Measurements from ENCODE around the gene BANP.

Gene BANP

DNA sequence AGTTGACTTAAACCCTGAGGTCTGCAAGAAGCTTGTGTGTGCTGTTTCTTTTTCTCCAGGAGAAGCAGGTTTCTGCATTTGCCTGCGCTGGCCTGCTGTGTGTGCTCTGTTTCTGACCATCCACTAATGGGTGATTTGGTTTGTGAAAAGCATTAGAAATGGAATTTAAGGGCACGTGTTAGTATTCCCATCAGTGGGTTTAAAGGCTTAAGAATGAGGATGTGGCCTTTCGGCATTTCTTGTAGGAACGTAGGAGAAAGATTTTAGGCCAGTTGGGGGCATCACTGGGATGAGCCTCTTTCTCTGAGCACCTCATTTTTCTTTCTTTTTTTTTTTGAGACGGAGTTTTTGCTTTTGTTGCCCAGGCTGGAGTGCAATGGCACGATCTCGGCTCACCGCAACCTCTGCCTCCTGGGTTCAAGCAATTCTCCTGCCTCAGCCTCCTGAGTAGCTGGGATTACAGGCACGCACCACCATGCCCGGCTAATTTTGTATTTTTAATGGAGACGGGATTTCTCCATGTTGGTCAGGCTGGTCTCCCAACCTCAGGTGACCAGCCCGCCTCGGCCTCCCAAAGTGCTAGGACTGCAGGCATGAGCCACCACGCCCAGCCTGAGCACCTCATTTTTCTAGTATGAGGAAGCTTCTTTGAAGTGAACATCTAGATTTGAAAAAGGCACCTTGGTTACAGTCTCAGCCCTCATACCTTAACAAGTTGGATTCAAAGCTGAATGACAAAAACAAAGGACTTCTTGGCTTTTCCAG lies 110.3 kb downstream of the BANP start:
- H3K27ac ChIP-seq = no peak overlapping the region
- TF ChIP-seq, protein P1, sequence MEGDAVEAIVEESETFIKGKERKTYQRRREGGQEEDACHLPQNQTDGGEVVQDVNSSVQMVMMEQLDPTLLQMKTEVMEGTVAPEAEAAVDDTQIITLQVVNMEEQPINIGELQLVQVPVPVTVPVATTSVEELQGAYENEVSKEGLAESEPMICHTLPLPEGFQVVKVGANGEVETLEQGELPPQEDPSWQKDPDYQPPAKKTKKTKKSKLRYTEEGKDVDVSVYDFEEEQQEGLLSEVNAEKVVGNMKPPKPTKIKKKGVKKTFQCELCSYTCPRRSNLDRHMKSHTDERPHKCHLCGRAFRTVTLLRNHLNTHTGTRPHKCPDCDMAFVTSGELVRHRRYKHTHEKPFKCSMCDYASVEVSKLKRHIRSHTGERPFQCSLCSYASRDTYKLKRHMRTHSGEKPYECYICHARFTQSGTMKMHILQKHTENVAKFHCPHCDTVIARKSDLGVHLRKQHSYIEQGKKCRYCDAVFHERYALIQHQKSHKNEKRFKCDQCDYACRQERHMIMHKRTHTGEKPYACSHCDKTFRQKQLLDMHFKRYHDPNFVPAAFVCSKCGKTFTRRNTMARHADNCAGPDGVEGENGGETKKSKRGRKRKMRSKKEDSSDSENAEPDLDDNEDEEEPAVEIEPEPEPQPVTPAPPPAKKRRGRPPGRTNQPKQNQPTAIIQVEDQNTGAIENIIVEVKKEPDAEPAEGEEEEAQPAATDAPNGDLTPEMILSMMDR (conservative IDR thresholded peaks at IDR 0.05) = no peak

DNA sequence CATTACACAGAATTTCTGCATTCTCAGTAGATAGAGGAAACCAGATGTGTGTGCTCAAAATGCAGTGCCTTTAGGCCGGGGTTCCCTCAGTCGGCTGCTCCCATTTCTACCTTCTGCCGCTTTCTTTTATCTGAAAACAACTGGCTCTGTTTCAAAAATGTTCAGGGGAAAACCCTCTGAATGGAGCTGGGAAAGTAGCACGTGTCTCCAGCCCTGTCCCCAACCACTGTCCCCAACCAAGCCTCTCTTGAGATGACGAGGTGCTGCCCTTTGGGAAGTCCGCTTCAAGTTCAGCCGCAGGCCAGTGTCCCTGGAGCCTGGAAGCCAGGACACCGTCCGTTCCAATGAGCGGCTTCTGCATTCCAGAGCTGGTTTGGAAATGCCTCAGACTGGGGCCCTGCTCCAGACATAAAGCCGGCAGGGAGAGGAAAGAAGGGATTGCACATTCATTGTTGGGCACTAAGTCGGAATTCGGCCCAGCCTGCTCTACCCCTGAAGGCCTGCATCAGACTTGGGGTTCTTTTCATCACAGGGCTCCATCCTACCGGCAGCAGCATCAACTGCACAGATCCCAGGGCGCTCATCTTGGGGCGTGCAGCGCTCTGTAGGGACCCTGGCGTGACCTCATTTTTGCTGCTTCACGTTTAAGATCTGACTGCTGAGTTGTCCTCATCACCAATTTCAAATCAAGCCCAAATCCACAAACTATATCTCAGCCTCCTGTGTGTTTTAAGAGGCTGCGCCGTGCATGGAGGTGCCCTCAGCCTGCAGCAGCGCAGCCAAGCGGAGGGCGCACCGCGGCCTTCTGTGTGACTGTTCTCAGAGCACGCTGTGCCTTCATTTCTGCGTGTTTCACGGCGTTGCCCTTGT lies 111.3 kb downstream of the BANP start:
- TF ChIP-seq, protein P1 (conservative IDR thresholded peaks at IDR 0.05) = no peak
- no peak overlapping the region for H3K27ac ChIP-seq

- TF ChIP-seq, protein P1 (conservative IDR thresholded peaks at IDR 0.05) = no peak
- H3K27ac ChIP-seq = no peak overlapping the region
Measured at GRCh38 chr16:88063211-88063773, 112.1 kb downstream of the BANP start.

DNA sequence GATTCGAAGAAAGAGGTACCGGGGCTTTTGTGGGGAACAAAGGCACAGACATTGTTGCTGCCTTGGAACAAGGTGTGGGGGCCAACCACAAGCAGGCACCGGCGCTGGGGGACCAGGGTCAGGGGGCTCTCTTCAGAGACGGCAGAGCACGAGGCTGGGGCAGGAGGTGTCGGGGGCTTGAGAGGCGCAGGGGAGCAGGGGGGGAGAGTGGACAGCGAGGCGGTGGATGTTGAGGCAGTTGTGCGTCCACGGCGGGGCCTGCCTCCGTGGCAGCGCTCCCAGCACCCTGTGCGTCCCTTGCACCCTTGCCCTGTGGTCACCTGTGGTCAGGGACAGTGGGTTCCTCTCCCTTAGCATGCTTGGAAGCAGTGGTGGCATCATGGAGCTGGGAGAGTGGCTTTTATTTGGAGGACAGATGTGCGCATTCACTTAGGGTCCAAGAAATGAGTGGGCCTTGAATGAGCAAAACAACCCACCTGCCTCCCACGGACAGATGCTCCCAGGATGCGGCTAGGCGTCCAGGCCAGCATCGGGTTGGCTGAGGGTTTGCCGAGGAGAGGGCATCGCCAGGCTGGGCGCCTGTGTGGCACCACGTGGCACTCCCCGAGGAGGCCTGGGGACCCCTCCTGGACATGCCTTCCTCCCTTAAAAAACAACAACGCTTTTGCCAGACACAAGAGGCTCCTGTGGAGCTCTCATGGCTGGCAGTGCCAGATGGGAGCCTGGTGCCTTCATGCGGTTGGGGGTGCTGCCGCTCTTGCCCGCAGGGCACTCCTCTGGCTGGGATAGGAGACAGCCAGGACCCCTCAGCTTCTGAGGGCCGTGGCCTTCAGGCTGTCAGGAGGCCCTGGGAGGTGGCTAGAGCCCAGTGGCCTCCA lies 113.0 kb downstream of the BANP start:
- no peak overlapping the region for H3K27ac ChIP-seq
- TF ChIP-seq, protein P1 (conservative IDR thresholded peaks at IDR 0.05) = no peak

DNA sequence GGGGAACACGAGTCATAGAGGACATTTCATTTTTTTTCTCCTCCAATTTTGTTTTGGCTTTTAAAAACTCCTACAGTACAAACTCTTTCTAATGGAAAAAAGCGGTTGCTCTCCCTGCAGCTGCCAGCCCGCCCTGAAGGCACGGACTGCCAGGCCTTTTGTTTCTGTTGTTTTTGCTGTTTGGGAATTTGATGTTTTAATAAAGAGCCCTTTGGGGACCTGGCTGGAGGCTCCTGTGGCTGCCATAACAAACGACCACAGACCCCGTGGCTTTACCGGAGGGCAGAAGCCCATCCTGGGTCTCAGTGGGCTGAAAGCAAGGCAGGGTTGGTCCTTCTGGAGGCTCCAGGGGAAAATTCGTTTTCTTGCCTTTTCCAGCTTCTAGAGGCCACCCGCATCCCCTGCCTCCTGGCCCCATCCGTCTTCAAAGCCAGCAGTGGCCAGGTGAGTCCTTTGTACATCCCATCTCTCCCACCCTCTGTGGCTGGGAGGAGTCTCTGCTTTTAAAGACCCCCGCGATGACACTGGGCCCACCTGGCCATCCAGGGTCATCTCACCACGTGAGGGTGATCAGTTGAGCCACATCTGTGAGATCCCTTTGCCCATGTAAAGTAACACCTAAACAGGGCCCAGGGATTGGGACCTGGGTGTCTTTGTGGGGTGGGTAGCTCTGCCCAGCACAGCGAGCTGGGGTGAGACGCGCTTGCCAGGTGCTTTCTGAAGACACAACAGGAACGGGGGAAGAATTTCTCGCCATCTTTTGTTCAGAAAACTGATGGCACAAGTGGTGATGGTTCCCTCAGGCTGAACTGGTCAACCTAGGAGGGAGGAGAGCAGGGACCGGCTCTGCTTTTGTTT lies 113.9 kb downstream of the BANP start:
- TF ChIP-seq, protein P1 (conservative IDR thresholded peaks at IDR 0.05) = no peak
- no peak overlapping the region for H3K27ac ChIP-seq

GRCh38 chr16:88065747-88066142 lies 114.5 kb downstream of the BANP start:
- no peak overlapping the region for H3K27ac ChIP-seq
- TF ChIP-seq, protein P1 (conservative IDR thresholded peaks at IDR 0.05) = no peak

Measured in VCaP (cell line).